ENCODE results near the gene TPP1.

The TPP1 gene

DNA sequence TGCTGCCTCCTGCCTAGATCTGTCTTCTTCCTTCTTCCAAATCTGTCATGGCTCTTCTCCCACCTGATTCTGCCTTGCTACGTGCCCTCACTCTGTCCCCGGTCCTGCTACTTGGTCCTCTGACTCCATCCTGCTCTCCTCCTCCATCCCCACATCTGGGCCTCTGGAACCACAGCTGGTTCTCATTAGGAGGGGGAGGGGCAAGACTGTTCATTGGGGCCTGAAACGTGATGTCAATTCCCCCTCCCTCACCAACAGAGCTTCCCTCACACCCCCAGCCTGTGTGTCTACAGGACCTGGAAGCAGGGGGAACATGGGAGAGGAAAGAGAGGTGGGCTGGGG lies 27.3 kb upstream of the TPP1 start:
- no peak for DNase-seq
- Histone ChIP-seq H3K36me3 (replicated peaks; ENCODE audit: insufficient read depth, low read length) (no peaks in the 10 kb centered on the region), H2AFZ (ENCODE audit: low read length) (no peak overlapping the region), H3K27me3 (replicated peaks; ENCODE audit: insufficient read depth, low read length) (0 out of 2 replicates have a peak, but pooled peaks cover 16% of the 10 kb centered on the region), H3F3A (ENCODE audit: insufficient read depth, low read length) (no peaks in the 10 kb centered on the region), H3K9me2 (replicated peaks; ENCODE audit: insufficient read depth, low read length) (no peaks in the 10 kb centered on the region), H3K4me3 (ENCODE audit: low read length) (no peak overlapping the region), H3K27ac (ENCODE audit: low read length) (no peak overlapping the region), H4K20me1 (ENCODE audit: insufficient read depth, low read length) (no peaks in the 10 kb centered on the region), H3K4me1 (ENCODE audit: low read length) (no peaks in the 10 kb centered on the region), H3K79me2 (ENCODE audit: low read length) (no peaks in the 10 kb centered on the region), H3K4me2 (ENCODE audit: low read depth, low read length) (no peak overlapping the region), H3K9ac (ENCODE audit: low read length) (no peak overlapping the region), H3K9me3 (replicated peaks; ENCODE audit: insufficient read depth, low read length) (no peaks in the 10 kb centered on the region)
- no peak for TF ChIP-seq EZH2phosphoT487 (IDR thresholded peaks at IDR 0.05; ENCODE audit: low read length)
- TF ChIP-seq, protein P1, sequence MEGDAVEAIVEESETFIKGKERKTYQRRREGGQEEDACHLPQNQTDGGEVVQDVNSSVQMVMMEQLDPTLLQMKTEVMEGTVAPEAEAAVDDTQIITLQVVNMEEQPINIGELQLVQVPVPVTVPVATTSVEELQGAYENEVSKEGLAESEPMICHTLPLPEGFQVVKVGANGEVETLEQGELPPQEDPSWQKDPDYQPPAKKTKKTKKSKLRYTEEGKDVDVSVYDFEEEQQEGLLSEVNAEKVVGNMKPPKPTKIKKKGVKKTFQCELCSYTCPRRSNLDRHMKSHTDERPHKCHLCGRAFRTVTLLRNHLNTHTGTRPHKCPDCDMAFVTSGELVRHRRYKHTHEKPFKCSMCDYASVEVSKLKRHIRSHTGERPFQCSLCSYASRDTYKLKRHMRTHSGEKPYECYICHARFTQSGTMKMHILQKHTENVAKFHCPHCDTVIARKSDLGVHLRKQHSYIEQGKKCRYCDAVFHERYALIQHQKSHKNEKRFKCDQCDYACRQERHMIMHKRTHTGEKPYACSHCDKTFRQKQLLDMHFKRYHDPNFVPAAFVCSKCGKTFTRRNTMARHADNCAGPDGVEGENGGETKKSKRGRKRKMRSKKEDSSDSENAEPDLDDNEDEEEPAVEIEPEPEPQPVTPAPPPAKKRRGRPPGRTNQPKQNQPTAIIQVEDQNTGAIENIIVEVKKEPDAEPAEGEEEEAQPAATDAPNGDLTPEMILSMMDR (IDR thresholded peaks at IDR 0.05; ENCODE audit: low read length): no peak

DNA sequence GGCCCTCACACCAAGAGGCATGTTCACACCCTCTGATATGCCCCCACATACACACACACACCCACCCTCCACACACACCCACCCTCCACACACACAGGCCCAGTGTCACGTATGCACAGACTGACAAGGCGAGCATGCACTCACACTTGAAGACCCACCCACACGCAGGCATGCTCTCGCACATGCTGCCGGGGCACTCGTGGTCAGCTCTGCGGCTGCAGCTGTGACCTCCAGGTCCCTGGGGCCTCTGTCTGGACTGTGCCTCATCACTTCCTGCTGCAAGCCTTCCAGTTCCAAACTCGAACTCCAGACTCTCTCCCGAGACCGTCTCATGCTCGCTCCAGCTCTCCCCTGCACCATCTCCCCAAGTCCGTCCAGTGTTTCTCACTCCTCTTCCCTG lies 26.8 kb upstream of the TPP1 start:
- Histone ChIP-seq H3K4me3 (ENCODE audit: low read length) (no peak overlapping the region), H3K27ac (ENCODE audit: low read length) (no peak overlapping the region), H3F3A (ENCODE audit: insufficient read depth, low read length) (no peaks in the 10 kb centered on the region), H3K9ac (ENCODE audit: low read length) (no peak overlapping the region), H3K4me1 (ENCODE audit: low read length) (no peaks in the 10 kb centered on the region), H3K36me3 (replicated peaks; ENCODE audit: insufficient read depth, low read length) (no peaks in the 10 kb centered on the region), H3K9me2 (replicated peaks; ENCODE audit: insufficient read depth, low read length) (no peaks in the 10 kb centered on the region), H3K79me2 (ENCODE audit: low read length) (no peaks in the 10 kb centered on the region), H2AFZ (ENCODE audit: low read length) (no peak overlapping the region), H3K9me3 (replicated peaks; ENCODE audit: insufficient read depth, low read length) (no peaks in the 10 kb centered on the region), H3K27me3 (replicated peaks; ENCODE audit: insufficient read depth, low read length) (0 out of 2 replicates have a peak, but pooled peaks cover 16% of the 10 kb centered on the region), H3K4me2 (ENCODE audit: low read depth, low read length) (no peak overlapping the region), H4K20me1 (ENCODE audit: insufficient read depth, low read length) (no peaks in the 10 kb centered on the region)
- no peak for DNase-seq
- TF ChIP-seq EZH2phosphoT487 (IDR thresholded peaks at IDR 0.05; ENCODE audit: low read length) (no peak), EZH2 (optimal IDR thresholded peaks at IDR 0.05; ENCODE audit: low read depth, low read length) (no peak)
- TF ChIP-seq, protein P1 (IDR thresholded peaks at IDR 0.05; ENCODE audit: low read length): no peak

- H3K36me3 ChIP-seq (replicated peaks; ENCODE audit: insufficient read depth, low read length): no peaks in the 10 kb centered on the region
- DNase-seq: no peak
- no peaks in the 10 kb centered on the region for H3F3A ChIP-seq (ENCODE audit: insufficient read depth, low read length)
- H3K79me2 ChIP-seq (ENCODE audit: low read length): no peaks in the 10 kb centered on the region
- no peaks in the 10 kb centered on the region for H4K20me1 ChIP-seq (ENCODE audit: insufficient read depth, low read length)
- no peaks in the 10 kb centered on the region for H3K4me1 ChIP-seq (ENCODE audit: low read length)
- H3K9me2 ChIP-seq (replicated peaks; ENCODE audit: insufficient read depth, low read length): no peaks in the 10 kb centered on the region
- no peak overlapping the region for H3K4me2 ChIP-seq (ENCODE audit: low read depth, low read length)
- H3K27me3 ChIP-seq (replicated peaks; ENCODE audit: insufficient read depth, low read length): no peaks in the 10 kb centered on the region
- H3K9ac ChIP-seq (ENCODE audit: low read length): no peak overlapping the region
- no peak for TF ChIP-seq EZH2 (optimal IDR thresholded peaks at IDR 0.05; ENCODE audit: low read depth, low read length)
- no peak for TF ChIP-seq EZH2phosphoT487 (IDR thresholded peaks at IDR 0.05; ENCODE audit: low read length)
- TF ChIP-seq, protein P1 (IDR thresholded peaks at IDR 0.05; ENCODE audit: low read length): no peak
- H2AFZ ChIP-seq (ENCODE audit: low read length): no peak overlapping the region
- no peak overlapping the region for H3K4me3 ChIP-seq (ENCODE audit: low read length)
- no peak overlapping the region for H3K27ac ChIP-seq (ENCODE audit: low read length)
- H3K9me3 ChIP-seq (replicated peaks; ENCODE audit: insufficient read depth, low read length): no peaks in the 10 kb centered on the region
These were observed 23.7 kb upstream of the TPP1 start for GRCh38 chr11:6642957-6643356.
